OCI-M2 (cell line): ENCODE measurements around the gene ENPP4.
"Not testable (repeated sequence)": the region's sequence is repeated elsewhere in the genome, so short reads cannot be mapped to it uniquely, and the experiment has no call there.

ENCODE experiments used
- DNase-seq: peaks from one replicate; lab custom pipeline; 2025; ENCODE audit not compliant: unreplicated experiment; lab: John Stamatoyannopoulos, UW

The ENPP4 gene

DNA sequence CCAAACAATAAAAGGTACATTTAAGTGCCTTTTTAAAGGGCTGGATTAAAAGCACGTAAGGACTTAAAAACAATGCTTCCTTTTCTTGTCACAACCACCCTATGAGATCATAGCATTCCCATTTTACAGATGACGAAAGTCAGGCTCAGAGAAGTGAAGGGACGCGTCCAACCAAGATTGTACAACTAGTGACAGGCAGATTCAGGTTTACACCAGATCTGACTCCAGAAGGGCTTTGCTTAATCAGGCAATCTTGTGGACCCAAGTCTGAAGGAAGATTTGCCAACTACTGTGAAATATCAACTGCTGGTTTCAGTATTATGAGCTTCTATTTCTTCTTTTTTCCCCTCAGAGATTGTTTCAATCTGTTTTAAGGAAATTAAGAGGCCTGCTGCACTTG lies 877 bp downstream of the ENPP4 start:
- no peak for DNase-seq

DNA sequence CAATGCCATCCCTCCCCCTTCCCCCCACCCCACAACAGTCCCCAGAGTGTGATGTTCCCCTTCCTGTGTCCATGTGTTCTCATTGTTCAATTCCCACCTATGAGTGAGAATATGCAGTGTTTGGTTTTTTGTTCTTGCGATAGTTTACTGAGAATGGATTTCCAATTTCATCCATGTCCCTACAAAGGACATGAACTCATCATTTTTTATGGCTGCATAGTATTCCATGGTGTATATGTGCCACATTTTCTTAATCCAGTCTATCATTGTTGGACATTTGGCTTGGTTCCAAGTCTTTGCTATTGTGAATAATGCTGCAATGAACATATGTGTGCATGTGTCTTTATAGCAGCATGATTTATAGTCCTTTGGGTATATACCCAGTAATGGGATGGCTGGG lies 1.5 kb downstream of the ENPP4 start:
- DNase-seq: not testable (repeated sequence)

DNA sequence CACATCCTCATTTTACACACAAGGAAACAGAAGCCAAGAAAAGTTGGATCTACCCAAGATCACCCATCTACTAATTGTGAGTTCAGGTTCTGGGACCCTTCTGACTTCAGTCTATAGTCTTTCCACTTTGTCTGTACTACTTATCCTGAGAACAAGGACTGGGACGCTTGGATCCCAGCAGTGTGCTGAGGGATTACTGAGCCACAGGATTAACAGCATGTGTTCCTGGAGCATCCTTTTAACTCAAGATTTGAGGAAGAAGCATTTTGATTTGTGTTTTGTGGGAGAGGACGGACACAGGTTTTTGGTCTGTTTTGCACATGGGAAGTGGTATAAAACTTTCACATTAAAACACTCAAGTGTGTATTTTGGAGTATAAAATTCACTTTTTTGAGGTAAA lies 4.4 kb downstream of the ENPP4 start:
- no peak for DNase-seq

DNA sequence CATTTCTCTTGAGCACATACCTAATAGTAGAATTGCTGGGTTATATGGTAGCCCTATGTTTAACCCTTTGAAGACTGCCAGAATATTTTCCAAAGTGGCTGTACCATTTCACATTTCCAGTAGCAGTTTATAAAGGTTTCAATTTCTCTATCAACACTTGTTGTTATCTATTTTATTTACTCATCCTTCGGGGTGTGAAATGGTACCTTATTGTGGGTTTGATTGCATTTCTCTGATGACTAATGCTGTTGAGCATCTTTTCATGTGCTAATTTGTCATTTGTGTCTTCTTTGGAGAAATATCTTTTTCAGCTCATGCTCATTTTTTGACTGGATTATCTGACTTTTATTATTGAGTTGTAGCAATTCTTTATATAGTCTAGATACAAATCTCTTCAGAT lies 5.4 kb downstream of the ENPP4 start:
- DNase-seq: no peak

DNA sequence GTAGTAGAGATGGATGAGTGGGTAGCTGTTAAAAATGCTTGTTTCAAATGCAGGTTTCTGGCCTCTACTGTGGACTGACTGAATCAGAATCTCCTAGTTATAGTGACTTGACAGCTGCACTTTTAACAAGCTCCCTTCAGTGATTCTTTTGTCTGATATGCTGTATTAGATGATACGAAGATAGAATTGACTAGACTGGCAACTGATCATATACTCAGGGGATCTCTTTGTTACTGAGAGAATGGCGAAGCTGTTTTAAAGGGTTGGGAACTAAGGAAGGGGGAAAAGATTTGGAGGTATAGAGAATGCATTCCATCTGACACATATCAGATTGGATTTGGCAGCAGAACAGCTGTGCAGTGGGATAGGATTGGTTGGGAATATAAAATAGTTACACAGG lies 7.0 kb downstream of the ENPP4 start:
- DNase-seq: no peak

DNA sequence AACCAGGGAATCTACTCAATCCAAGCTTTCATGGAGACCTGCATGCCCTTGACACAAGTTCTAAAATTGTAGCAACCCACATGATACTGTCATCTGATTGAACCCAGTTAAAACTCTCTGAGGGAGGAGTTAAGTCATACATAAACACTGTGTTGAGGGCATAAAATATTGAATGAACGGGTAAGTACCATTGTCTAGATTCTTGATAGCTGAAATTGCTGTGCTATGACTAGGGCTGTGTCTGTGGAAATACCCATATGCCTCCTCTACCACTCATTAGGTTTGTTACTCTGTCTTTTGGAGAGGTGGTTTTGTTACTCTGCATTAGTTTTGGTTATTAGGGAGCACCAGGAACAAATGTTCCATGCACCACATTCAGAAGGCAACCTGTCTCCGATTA lies 7.6 kb downstream of the ENPP4 start:
- DNase-seq: no peak

DNA sequence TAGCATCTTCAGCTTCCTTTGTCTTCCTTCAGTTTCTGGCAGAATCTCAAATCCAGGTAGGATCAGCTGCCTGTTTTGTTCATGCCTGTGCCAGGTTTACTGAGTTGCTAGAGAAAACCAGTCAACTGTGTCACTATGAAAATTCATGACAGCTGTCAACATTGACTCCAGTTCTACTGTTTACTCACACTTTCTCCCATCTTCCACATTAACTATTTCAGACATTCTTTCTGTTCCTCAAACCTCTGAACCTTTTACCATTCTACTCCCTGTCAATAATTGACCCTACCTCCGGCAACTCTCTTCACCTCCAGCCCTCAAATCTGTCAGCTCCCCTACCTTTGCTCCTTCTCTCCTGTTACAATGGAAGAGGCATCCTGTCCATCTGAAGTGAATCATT lies 8.5 kb downstream of the ENPP4 start:
- no peak for DNase-seq

DNA sequence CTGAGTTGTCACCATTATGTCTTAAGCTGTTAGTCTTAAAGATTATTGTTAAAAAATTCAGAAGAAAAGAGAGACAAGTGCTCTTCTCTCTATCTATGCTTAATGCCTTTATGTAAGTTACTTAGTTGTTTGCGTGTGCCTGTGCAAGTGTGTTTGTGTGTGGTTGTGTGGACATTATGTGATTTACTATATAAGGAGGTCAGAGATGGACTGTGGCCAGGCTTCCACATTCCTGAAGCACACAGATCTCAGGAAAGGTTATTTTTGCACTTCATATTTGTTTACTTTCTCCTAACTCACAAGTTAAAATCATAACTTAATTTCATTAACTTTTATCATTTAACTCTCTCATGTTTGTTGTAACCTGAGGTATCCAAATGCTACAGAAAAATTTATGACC lies 14.5 kb downstream of the ENPP4 start:
- no peak for DNase-seq

DNA sequence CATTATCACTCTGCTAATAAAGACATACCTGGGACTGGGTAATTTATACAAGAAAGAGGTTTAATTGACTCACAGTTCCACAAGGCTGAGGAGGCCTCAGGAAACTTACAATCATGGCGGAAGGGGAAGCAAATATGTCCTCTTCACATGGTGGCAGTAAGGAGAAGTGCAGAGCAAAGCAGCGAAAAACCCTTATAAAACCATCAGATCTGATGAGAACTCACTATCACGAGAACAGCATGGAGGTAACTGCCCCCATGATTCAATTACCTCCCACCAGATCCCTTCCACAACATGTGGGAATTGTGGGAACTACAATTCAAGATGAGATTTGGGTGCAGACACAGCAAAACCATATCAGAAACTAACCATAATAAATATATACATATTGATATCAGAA lies 19.3 kb downstream of the ENPP4 start:
- not testable (repeated sequence) for DNase-seq

DNA sequence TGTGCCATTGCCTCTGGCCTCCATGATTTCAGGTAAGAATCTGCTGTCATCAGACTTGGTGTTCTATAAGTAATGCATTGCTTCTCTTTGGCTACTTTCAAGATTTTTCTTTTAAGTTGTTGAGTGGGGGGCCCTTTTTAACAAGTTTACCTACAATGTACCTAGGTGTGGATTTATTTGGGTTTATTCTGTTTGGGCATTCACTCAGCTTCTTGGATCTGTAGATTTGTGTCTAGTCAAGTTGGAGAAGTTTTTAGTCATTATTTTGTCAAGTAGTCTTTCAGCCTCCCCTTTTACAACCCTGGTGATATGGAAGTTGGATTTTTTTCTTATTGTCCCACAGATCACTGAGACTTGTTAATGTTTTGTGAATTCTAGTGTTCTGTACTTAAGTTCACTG lies 26.9 kb downstream of the ENPP4 start:
- no peak for DNase-seq

DNA sequence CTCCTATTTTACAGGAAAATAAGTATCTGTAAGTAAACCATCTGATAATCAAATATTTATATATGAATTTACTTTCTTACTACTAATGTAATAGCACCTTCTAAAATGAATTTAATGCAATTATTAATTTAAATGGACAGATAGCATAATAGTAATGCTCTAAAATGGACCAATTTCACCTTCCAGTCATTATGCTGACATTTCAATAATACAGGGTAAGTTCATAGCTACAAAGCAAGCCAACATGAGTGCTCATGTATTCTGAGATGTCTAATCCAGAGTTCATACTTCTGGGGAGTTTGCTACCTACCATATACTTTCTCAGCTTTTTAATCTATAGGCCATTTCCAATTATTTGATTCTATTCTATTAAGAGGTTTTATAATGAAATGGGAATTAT lies 29.4 kb downstream of the ENPP4 start:
- DNase-seq: no peak

DNA sequence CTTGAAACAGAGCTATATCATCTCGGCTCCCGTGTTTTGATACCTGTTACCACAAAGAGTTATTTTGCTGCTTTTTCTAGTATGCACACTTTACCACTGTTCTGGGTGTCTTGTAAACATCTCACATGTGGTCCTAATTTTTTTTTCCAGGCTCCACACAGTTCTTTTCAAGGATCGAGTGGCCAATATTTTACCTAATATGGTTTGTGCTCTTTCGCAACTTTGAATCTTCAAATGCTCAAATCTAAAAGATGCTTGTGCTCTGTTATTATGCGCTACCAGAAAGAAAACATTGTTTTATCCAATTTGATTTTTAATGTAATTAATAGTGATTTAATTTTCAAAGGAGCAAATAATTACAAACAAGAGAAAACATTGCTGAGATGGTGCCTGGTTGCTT lies 30.3 kb downstream of the ENPP4 start:
- DNase-seq: no peak

DNA sequence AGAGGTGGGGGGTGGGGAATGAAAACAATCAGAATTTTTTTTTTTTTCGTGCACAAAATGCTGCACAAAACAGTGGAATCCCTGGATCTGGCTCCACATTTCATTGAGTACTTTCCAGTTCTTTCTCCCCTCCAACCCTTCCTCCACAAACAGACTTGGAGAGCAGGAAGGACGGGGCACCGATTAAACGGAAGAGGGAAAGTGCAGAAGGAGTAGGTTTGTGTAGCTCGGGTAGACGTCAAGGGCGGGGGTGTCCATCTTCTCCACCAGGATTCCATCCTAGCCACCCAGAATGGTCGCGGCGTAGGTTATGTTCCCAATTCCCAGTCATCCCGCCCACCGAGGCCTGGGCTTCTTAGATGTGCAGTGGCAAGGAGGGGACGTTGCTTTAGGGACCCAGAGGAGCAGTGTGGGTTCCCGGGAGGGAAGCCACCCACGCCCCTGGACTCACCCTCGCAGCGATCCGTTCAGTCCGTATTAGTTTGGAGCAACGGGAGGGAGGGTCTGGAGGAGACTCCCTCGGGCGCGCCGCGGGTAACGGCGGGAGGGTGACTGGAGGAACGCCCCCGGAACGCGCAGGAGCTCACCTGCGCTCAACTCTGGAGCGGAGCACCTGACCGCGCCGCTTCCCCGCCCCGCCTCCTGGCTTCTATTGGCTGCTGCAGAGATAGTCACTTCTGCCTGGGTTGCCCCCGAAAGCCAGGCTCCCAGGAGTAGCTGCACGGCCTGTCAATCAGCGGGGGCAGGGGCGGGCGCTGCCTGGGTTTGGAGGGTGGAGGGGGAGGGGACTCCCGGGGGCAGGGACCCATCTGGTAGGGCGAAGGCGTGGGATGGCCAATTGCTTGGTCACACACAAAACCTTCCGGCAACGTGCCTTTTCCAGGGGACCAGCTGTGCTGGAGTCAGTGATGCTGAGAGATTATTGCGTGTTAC lies 40.8 kb downstream of the ENPP4 start, which contains the start of gene ENPP5:
Gene ENPP5 (minus strand): TSS at position 624 of the 933 bp plus-strand sequence. CDS start 2,718 bp downstream, outside the sequence.
- no peak for DNase-seq

DNA sequence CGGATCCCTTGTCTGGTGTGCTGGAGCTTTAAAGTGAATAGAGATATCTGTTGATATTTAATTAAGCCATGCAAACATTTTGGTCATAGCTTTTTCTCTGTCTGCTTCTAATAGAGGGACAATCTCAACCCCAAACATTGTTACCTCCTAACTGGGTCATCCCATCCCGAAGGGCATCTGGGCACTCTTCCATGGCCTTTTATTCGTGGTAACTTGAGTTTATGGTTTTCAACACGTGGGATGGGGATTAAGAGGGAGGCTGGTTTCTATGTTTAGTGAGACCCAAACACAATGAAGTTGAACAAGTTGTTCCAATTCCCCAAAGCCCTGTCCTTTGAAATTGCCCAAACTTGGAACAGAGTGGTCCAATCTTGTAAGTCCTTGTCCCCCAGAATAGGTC lies 42.4 kb downstream of the ENPP4 start:
- no peak for DNase-seq

DNA sequence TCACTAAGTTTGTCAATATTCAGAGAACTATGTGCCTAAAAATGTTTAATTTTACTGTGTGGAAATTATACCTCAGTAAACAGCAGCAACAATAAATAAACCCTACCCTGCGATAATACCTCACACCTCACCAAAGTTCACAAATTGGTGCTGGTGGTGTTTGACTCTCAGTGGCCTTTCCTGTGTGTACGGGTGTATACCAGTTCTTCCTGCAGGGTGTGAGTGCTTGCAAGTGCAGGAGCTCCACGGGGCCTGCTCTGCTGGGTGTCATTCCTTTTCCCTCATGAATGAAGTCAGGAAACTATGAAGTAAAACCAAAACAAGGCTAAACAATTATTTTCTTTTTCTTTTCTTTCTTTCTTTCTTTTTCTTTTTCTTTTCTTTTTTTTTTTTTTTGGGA lies 45.1 kb downstream of the ENPP4 start:
- no peak for DNase-seq

DNA sequence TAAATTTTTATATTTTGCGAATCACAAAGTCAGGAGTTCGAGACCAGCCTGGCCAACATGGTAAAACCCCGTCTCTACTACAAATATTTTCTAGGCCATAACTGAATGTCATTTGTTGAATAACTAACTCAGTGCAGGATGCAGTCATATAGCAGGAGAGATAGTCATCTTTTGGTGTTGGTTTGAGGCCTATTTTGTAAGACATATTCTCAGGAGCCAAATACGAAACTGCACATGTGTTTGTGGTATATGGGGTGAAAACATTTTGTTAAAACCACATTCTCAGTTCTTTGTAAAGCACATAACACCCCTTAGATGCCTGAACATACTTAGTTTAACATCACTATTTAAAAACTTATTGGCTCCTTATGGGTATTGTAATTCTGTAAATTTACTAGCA lies 45.7 kb downstream of the ENPP4 start:
- no peak for DNase-seq

DNA sequence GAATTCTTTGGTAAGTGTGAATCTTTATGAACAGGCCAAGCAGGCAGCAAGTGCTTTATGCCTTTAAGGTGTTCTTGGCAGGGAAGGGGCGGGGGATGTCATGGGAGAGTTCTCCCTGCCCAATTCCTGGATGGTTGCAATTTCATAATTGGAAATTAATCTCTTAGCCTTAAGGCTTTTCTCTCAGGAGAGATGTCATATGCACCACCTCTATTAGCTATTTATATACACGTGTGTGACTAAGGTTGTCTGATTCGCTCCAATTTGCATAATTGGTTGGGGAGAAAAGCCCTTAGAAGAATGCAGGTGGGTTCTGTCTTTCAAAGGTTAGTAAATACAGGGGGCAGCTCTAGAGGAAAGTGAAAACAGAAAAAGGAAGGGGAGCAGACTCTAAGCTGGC lies 46.2 kb downstream of the ENPP4 start:
- DNase-seq: no peak

DNA sequence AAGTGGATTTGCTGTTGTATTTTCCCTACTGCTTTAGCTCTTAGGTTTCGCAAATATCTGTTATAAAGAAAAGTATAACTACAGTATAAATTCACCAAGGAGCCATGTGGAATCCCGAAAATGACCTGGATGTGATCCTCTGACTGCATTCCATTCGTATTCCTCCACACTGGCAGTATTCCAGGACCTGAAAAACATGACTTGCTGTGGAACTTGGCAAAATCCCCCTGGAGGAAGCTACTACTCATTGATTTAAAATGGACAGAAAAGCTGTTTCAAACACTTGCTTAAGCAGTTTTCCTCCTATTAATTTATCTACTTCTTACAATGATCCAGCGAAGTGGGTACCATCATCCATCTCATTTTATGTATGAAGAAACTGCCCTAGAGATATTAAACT lies 54.3 kb downstream of the ENPP4 start:
- DNase-seq: no peak

DNA sequence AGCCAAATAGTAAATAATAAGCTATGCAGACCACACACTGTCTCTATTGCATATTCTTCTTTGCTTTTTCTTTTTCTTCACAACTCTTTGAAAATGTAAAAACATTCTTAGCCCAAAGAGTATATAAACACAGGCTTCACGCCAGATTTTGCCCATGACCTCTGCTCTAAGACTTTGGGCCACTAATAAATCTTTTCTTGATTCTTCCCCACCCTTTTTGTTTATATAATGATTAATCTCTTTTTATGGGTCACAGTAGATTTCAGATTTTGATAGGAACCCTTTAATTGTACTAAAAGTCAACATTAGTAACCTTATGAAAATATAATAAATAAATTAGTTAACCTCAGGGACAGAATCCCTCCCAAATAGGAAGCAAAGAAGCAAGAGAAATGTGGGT lies 56.8 kb downstream of the ENPP4 start:
- DNase-seq: no peak

DNA sequence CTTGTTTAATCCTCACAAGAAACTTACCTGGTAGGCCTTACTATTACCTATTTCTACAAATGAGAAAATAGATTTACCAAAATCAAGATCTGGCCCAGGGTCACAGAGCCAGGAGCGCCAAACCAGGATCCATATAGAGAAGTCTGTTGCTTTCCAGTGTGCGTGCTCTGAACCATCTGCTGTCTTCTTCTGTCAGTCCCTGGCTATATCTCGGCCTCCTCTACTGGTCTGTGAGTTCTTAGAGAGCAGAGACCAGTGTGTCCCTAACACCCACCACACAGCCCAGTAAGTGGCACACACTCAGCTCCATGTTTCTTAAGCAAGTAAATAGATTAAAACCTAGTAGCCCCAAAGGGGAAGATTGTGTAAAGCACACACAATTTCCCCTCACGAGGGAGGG lies 59.9 kb downstream of the ENPP4 start:
- DNase-seq: no peak

DNA sequence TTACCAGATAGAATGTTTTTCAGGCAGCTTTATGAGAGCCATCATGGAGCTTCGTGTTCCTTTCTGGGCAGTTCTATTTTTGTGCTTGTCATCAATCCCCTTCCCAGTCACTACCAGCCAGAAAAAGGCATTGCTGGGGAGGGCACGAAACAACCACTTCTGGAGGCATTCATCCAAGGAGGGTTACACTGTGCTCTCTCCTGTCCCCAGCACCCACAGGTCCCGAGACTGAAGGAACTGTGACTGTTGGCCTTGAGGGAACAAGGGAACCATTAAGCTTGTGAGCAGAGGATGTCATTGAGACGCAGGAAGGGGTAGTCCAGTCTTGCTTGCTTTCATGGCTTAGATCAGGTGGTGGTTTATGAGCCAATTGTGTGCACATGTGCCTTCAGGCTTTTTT lies 61.1 kb downstream of the ENPP4 start:
- DNase-seq: no peak

DNA sequence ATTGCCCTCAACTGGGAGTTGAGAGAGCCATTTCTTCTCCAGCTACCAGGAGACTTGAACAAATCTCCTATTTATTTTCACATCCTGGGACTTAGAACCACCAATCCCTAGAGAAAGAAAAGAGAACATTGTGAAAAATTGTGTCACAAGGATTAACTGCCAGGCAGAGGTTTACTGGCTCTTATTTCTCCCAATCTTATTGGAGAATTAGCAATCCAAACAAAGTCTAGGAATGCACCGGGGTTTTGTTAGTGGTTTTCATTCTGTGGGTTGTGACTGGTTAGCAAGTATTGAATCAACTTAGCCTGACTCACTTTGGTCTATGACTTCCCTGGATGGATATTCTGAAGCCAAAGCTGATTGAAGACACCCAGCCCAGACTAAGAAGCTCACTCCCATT lies 62.2 kb downstream of the ENPP4 start:
- DNase-seq: no peak
